Gastroesophageal sphincter (tissue), 4 donors: ENCODE data around the gene GOLGA6D. TPM values are rescaled to one million over a fixed set of nuclear protein-coding genes. Genes with fewer than 3 reads are reported as not detected.
A peak's percentile ranks its signal among the peaks of the same experiment; 100 is the strongest.
"Not testable (repeated sequence)": the region's sequence is repeated elsewhere in the genome, so short reads cannot be mapped to it uniquely, and the experiment has no call there.

Source experiments
- ATAC-seq: fragments of 150-250 bp; one replicate; pipeline ENCODE4 v1.9.1; 2016; ENCODE audit warnings: mild to moderate bottlenecking, moderate library complexity
- H3K27ac ChIP-seq, 4 donors: fragments of 200-600 bp; sonication (generic) in 3 of 4; 1 replicate in 3 of 4; 2 replicates in 1 of 4; pipeline ENCODE4 v1.5.1; 2016 to 2019
- H3K27me3 ChIP-seq: fragments of 200-600 bp; sonication (generic); one replicate; pipeline ENCODE4 v1.5.1; 2019
- H3K36me3 ChIP-seq, 2 donors: fragments of 200-600 bp; sonication (generic); one replicate each; pipeline ENCODE4 v1.5.1; 2019; ENCODE audit warnings: control low read depth in 1 of 2
- H3K4me1 ChIP-seq, 3 donors: fragments of 200-600 bp; sonication (generic); 1 replicate in 2 of 3; 2 replicates in 1 of 3; pipeline ENCODE4 v1.5.1; 2016 to 2019; ENCODE audit warnings: control low read depth in 2 of 3
- H3K4me3 ChIP-seq, 2 donors: fragments of 200-600 bp; sonication (generic); one replicate each; pipeline ENCODE4 v1.5.1; 2019; ENCODE audit warnings: mild to moderate bottlenecking in 1 of 2, moderate library complexity in 1 of 2
- H3K9me3 ChIP-seq, 3 donors: fragments of 200-600 bp; sonication (generic); one replicate each; pipeline ENCODE4 v1.5.1; 2017 to 2019; ENCODE audit warnings: control low read depth in 2 of 3
- EP300 ChIP-seq: sonication (generic); formaldehyde crosslinking; IDR thresholded peaks from one replicate; pipeline ENCODE4 v1.6.1; 2017; ENCODE audit warnings: antibody characterized with exemption, mild to moderate bottlenecking
- POLR2A ChIP-seq, 2 donors: fragments of 450-650 bp; IDR thresholded peaks; one replicate each; pipeline ENCODE4 v1.6.1; 2017; ENCODE audit warnings: antibody characterized with exemption in 2 of 2, mild to moderate bottlenecking in 2 of 2, moderate library complexity in 1 of 2
- POLR2AphosphoS5 ChIP-seq: sonication (generic); formaldehyde crosslinking; IDR thresholded peaks from one replicate; pipeline ENCODE4 v1.6.1; 2017; ENCODE audit warnings: antibody characterized with exemption
- WGBS, 2 donors: methylation state at CpG; one replicate each; pipeline ENCODE4 v1.1.5; 2018; ENCODE audit warnings: low coverage in 1 of 2; 5-methylcytosine and 5-hydroxymethylcytosine counted together
- total RNA-seq, 4 donors: library from RNA; depleted of rRNA; stranded (reverse); fragments of >200 nt; gene quantifications; one replicate each; pipeline ENCODE4 v1.1.0, GENCODE V29; 2016
- TF ChIP-seq, protein P1 (sequence below), 4 experiments: fragments of 200-600 bp in 2 of 4; fragments of 450-650 bp in 2 of 4; sonication (generic) in 1 of 4; IDR thresholded peaks; one replicate each; pipeline ENCODE4 v1.5.1; 2017 to 2019; ENCODE audit warnings: antibody characterized with exemption in 4 of 4, mild to moderate bottlenecking in 2 of 4, moderate library complexity in 2 of 4

GOLGA6D gene
- total RNA-seq, 4 donors from 2014 or later, result not detected

- 53% methylated on average over 4 of the region's 4 CpGs for WGBS, 2 donors
- Histone ChIP-seq H3K4me3 (no peak overlapping the region), H3K27me3 (peaks cover 33% of the 10 kb centered on the region), H3K9me3 (no peaks in the 10 kb centered on the region), H3K36me3 (no peaks in the 10 kb centered on the region), H3K27ac (no peak overlapping the region), H3K4me1 (no peaks in the 10 kb centered on the region)
- TF ChIP-seq POLR2AphosphoS5 (no peak), POLR2A (IDR thresholded peaks at IDR 0.05) (no peak), EP300 (no peak)
- TF ChIP-seq, protein P1, sequence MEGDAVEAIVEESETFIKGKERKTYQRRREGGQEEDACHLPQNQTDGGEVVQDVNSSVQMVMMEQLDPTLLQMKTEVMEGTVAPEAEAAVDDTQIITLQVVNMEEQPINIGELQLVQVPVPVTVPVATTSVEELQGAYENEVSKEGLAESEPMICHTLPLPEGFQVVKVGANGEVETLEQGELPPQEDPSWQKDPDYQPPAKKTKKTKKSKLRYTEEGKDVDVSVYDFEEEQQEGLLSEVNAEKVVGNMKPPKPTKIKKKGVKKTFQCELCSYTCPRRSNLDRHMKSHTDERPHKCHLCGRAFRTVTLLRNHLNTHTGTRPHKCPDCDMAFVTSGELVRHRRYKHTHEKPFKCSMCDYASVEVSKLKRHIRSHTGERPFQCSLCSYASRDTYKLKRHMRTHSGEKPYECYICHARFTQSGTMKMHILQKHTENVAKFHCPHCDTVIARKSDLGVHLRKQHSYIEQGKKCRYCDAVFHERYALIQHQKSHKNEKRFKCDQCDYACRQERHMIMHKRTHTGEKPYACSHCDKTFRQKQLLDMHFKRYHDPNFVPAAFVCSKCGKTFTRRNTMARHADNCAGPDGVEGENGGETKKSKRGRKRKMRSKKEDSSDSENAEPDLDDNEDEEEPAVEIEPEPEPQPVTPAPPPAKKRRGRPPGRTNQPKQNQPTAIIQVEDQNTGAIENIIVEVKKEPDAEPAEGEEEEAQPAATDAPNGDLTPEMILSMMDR (IDR thresholded peaks at IDR 0.05), result no peak
- ATAC-seq, result no peak
These were observed 32.9 kb upstream of the GOLGA6D start for GRCh38 chr15:75249726-75250125.

DNA sequence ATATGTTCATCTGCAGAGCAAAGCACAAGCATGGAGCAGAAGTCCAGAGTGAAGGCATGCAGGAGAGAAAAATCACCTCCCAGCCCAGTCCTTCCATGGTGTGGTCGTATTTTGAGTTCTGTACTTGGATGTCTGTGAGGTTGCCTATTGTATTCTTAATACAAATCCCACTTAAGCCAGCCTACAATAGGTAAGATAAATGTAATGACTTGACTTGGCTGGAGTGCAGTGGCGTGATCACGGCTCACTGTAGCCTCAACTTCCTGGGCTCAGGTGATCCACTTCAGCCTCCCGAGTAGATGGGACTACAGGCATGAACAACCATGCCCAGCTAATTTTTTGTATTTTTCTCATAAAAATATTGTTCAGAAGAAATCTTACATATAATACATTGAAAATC is 31.3 kb upstream of the GOLGA6D start:
- H3K4me3 ChIP-seq, H3K36me3 ChIP-seq, H3K9me3 ChIP-seq, H3K4me1 ChIP-seq, ATAC-seq, H3K27ac ChIP-seq: not testable (repeated sequence)
- WGBS, 2 donors, result 59 to 70% methylated on average over 4 of the region's 4 CpGs
- peaks cover 33% of the 10 kb centered on the region for H3K27me3 ChIP-seq

- not testable (repeated sequence) for H3K4me3 ChIP-seq, H3K9me3 ChIP-seq, ATAC-seq, H3K27ac ChIP-seq, H3K36me3 ChIP-seq, H3K4me1 ChIP-seq
- peaks cover 33% of the 10 kb centered on the region for H3K27me3 ChIP-seq
- 72% methylated on average over 4 of the region's 4 CpGs; no CpG with 5 or more reads in 1 of the 2 donors for WGBS, 2 donors
These were observed 30.4 kb upstream of the GOLGA6D start for GRCh38 chr15:75252285-75252684.

- not testable (repeated sequence) for ATAC-seq
- WGBS, 2 donors, result no CpG with 5 or more reads among the region's 2 CpGs
These were observed 24.6 kb upstream of the GOLGA6D start, which contains the start of gene GOLGA6C for GRCh38 chr15:75258034-75258433. GOLGA6C (plus strand) TSS chr15:75258334; CDS start chr15:75258599, 265 bp downstream.

GRCh38 chr15:75258620-75259343 is 23.9 kb upstream of the GOLGA6D start:
- not testable (repeated sequence) for H3K4me1 ChIP-seq, H3K36me3 ChIP-seq, ATAC-seq, H3K27ac ChIP-seq, H3K4me3 ChIP-seq, H3K27me3 ChIP-seq, H3K9me3 ChIP-seq
- 100% methylated on average over 1 of the region's 16 CpGs; no CpG with 5 or more reads in 1 of the 2 donors for WGBS, 2 donors

More at GRCh38 chr15:75258034-75258433, 24.6 kb upstream of the GOLGA6D start, which contains the start of gene GOLGA6C:
- not testable (repeated sequence) for H3K27ac ChIP-seq, H3K4me1 ChIP-seq, H3K27me3 ChIP-seq, H3K9me3 ChIP-seq, H3K4me3 ChIP-seq, H3K36me3 ChIP-seq

DNA sequence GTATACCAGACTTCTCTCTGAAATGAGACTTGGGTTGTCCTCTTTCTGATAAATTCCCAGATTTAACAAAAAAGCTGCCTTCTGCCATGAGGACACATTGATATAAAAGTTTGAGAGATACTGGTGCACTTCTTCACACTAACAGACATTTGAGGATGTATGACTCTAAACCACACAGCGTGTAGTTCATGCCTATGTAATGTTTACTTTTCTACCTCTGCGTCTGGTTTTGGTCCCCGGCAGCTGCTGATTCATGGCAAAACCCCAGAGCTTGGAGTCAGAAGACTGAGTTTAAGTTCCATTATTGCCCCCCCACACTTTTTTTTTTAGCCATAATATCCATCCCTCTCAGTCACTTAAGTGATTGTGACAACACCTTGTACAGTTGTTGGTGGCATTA is 22.8 kb upstream of the GOLGA6D start:
- not testable (repeated sequence) for H3K9me3 ChIP-seq, H3K36me3 ChIP-seq, H3K27ac ChIP-seq, H3K4me3 ChIP-seq, H3K27me3 ChIP-seq, H3K4me1 ChIP-seq, ATAC-seq
- no CpG with 5 or more reads among the region's 3 CpGs for WGBS, 2 donors

GRCh38 chr15:75273751-75274359 is 8.8 kb upstream of the GOLGA6D start:
- not testable (repeated sequence) for H3K4me1 ChIP-seq

DNA sequence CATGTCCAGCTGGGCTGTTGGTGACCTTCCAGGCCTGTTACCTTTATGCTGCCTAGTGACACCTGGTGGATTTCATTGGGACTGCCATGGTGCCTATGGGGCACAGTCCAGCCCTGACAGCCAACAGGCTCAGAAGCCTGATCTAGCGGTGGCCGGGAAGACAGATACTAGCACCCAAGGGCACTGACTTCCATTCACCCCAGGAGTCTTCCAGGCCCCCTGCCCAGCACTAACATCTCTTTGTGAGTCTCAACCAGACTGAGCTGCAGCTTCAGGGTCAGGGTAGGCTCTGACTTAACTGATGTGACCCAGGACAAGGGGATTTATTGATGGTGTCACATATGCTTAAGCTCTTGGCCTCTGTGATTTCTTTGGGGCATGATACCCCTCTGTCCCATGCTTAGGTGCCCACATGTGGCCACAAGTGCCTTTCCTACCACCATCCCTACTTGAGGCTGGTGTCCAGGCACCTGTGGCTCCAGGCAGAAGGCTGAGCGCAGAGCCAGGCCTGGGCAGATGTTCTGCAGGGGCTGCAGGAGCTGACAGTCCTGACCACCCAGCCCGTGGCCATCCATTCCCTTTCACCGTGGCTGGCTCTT is 8.0 kb upstream of the GOLGA6D start:
- H3K36me3 ChIP-seq, result not testable (repeated sequence)

More at GRCh38 chr15:75273751-75274359, 8.8 kb upstream of the GOLGA6D start:
- ATAC-seq, H3K9me3 ChIP-seq, H3K4me3 ChIP-seq, H3K27ac ChIP-seq, H3K36me3 ChIP-seq, H3K27me3 ChIP-seq: not testable (repeated sequence)
- 80 to 100% methylated on average over 1 of the region's 8 CpGs for WGBS, 2 donors

GRCh38 chr15:75275617-75276016 is 7.0 kb upstream of the GOLGA6D start:
- H3K27ac ChIP-seq, ATAC-seq, H3K4me1 ChIP-seq, H3K9me3 ChIP-seq, H3K4me3 ChIP-seq, H3K36me3 ChIP-seq, H3K27me3 ChIP-seq: not testable (repeated sequence)
- 69 to 88% methylated on average over 3 of the region's 3 CpGs for WGBS, 2 donors

More for the DNA sequence above, 8.0 kb upstream of the GOLGA6D start:
- H3K27me3 ChIP-seq, H3K27ac ChIP-seq, H3K4me3 ChIP-seq, H3K9me3 ChIP-seq, H3K4me1 ChIP-seq: not testable (repeated sequence)
- WGBS, 2 donors, result 56 to 90% methylated on average over 2 to 4 of the region's 5 CpGs
- TF ChIP-seq, protein P1 (IDR thresholded peaks at IDR 0.05), result peak; percentile 20 to 61 (median 28)
- ATAC-seq, result peak; percentile 89

DNA sequence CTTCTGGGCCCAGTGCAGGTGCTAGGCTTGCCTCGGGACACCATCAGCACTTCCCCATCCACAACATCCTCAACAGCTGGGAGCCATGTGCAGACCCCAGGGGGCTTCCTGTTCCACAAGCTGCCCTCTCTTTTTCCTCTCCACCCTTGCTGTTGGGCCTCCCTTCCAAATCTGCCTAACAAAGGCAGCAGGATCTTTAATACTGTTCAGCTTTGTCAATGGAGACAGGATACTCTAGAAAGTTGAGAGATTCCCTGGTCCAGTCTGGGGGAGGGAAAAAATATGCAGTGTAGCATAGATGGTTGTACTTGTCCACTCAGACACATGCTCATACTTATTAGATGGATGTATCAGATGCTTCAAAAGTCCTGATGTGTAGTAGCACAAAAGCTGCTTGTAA is 4.1 kb upstream of the GOLGA6D start:
- not testable (repeated sequence) for H3K36me3 ChIP-seq, H3K9me3 ChIP-seq, ATAC-seq, H3K4me1 ChIP-seq, H3K4me3 ChIP-seq, H3K27me3 ChIP-seq, H3K27ac ChIP-seq
- WGBS, 2 donors, result 60% methylated on average over 1 of the region's 1 CpG; no CpG with 5 or more reads in 1 of the 2 donors

- not testable (repeated sequence) for H3K9me3 ChIP-seq, H3K4me1 ChIP-seq, H3K27me3 ChIP-seq, H3K36me3 ChIP-seq, ATAC-seq, H3K4me3 ChIP-seq, H3K27ac ChIP-seq
- WGBS, 2 donors, result no CpG with 5 or more reads among the region's 3 CpGs
These were observed 1.5 kb downstream of the GOLGA6D start for GRCh38 chr15:75284152-75284551.
